Activated CD4-positive, CD25-positive, alpha-beta regulatory T cell treated with anti-CD3 and anti-CD28 coated beads, Interleukin-2, amount 50 U/mL, for 16 hours (primary cell): ENCODE data around the gene IFT22.
A peak's percentile ranks its signal among the peaks of the same experiment; 100 is the strongest.
"Not testable (repeated sequence)": the region's sequence is repeated elsewhere in the genome, so short reads cannot be mapped to it uniquely, and the experiment has no call there.

Source experiments
- DNase-seq: peaks from one replicate; pipeline ENCODE4 v3.0.0-alpha.2; 2020; ENCODE audit warnings: low read depth, low spot score

Gene IFT22

DNA sequence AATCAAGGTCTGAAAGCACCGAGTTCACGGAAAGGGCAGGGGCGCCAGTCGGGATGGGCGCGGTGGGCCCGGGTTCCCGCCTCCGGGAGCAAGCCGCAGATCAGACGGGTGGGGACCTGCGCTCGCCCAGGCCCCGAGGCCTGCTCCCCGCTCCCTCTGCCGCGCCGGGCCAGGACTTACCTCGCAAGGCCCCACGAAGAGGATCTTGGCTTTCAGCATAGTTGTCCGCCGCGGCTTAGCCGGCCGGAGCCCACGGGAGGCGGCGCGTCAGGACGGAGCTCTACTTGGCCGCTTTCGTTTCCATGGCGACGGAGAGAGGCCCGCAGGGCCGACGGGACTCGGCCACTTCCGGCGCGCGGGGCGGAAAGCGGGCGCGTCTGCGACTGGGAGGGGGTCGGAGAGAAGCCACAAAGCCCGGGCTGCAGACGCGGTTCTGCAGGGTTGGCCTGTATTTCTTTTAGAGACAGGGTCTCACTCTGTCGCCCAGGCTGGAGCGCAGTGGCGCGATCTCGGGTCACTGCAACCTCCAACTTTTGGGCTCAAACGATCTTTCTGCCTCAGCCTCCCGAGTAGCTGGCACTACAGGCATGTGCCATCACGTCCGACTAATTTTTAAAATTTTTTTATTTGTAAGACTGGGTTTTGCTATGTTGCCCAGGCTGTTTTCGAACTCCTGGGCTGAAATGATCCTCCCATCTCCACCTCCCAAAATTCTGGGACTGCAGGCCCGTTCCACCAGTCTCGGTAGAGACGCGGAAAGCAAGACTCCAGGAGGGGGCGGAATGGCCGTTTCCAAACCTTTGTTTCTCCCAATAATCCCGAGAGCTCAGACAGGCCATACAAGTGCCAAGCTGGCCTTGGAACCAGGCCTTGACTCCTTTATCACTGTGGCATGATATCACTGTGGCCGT is at the start of gene IFT22:
IFT22 (minus strand) TSS at position 322 of the 911 bp plus-strand sequence; CDS start at position 219, 103 bp downstream.
- peak; percentile 74 for DNase-seq

DNA sequence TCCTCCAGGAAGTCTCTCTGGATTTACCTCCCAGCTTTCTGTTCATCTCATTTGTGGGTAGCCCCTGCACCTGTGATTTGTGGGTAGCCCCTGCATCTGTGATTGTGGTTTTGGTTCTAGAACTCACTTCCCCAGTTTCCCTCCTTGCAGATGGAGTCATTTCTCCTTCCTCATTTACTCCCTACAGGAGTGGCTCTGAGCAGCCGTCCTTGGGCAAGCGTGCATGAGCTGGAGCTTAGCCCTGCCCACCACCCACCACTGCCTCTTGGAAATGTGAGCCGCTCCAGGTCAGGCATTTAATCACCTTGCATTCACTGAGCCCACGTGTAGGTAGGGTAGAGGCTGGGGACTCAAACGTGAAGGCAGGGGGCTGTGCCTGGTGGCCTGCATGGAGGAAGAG is 49.2 kb upstream of the IFT22 start:
- DNase-seq = no peak

DNA sequence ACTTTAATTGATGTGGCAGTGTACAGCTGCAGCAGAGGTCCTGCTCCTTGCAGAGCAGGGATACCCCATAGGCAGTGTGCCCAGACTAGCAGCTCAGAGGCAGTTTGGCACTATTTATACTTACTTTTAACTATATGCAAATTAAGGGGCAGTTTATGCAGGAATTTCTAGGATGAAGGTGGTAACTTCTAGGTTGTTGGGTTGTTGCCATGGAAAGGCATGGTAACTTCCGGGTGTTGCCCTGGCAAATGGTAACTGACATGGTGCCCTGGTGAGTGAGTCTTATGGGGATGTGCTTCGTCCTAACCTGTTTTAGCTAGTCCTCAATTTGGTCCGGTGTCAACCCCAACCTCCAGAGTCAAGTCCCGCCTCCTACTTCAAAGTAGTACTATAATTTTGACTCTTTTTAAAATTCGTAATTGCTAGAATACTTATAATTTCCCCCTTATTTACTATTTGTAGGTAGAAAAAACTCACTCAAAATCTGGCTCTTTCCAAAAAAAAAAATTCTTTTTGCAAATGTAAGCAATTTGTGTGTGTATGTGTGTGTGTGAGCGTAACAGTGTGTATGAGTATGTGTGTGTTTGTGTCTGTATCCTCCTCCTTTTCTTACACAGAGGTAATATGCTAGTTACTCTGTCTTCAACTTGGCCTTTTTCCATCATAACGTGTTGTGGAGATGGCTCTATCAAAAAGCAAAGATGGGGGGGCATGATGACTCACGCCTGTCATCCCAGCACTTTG is 47.0 kb upstream of the IFT22 start:
- no peak for DNase-seq

DNA sequence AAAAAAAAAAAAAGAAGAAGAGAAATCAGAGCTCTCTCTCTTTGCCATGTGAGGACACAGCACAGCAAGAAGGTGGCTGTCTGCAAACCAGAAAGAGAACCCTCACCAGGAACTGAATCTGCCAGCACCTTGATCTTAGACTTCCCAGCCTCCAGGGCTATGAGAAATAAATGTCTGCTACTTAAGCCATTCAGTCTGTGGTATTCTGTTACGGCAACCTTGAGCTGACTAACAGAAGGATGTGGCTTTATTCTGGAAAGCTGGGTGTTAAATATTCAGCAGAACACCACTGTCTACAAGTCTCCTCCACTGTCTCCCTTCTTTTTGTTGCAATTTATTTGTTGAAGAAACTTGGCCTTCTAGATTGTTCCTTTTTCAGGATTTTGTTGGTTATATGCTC is 46.1 kb upstream of the IFT22 start:
- DNase-seq = no peak

DNA sequence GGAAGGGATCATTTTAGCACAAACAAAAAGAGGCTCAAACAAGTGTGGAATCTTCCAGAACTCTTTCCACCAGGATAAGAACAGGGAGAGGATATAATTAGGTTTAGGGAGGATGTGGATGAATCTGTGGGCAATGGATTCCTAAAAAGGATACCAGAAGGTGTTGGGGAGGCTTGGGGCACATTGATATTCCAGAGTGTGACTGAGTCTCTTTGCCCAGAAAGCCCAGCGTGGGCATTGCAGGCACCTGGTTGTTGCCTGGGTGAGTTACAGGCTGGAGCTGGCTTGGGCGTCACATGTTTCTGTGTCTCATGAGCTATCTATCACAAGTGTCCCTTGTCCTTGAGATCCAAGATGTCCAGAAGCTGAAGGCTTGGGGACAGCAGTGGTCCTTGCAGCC is 44.3 kb upstream of the IFT22 start:
- DNase-seq = no peak

DNA sequence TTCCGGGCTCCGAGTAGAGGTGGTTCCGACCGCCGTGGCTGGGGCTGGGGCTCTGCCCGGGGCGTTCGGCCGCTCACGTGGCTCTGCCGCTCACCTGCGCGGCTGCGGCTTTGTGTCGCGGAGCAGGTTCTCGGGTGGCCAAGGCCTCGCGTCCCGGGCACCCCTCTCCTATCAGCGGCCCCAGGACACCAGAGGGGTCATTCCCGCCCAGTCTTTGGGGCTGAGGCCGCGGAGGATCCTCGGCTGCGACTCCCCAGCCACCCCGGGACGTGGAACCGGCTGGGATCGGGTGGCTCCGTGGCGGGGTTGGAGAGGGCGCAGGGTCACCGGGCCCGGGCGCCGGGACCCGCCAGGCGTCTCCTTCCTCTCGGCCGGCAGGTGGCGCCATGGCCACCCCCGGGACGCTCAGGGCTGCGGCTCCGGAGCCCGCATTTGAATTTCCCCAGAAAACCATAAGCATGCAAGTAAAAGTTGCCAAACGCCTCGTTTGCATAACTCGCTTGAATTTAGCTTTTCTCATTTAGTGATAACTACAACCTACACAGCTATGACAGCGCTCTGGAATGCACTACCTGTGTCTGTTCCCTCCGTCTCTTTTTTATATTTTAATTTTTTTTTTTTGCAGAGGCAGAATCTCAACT is 42.2 kb upstream of the IFT22 start:
- peak; percentile 36 for DNase-seq

DNA sequence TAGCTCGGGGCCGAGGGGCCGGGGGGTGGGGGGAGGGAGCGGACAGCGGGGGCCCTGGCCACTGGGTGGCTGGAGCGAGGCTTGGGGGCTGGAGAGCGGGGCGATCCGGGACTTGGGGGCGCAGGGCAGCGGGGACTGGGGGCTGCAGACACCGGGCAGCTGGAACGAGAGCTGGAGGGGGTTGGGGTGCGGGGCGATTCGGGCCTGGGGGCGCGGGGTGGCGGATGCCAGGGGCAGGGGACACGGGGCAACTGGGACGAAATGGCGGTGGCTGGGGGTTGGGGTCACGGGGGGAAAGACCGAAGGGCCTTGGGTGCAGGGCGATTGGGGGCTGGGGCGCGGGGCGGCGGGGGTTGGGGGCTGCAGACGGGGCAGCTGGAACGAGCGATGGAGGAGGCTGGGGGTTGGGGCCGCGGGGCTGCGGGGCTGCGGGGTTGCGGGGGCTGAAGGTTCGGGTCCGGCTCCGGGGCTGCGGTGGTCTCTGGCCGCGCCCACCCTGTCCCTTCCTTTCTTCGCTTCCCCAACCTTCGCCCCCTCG is 41.7 kb upstream of the IFT22 start:
- no peak for DNase-seq

DNA sequence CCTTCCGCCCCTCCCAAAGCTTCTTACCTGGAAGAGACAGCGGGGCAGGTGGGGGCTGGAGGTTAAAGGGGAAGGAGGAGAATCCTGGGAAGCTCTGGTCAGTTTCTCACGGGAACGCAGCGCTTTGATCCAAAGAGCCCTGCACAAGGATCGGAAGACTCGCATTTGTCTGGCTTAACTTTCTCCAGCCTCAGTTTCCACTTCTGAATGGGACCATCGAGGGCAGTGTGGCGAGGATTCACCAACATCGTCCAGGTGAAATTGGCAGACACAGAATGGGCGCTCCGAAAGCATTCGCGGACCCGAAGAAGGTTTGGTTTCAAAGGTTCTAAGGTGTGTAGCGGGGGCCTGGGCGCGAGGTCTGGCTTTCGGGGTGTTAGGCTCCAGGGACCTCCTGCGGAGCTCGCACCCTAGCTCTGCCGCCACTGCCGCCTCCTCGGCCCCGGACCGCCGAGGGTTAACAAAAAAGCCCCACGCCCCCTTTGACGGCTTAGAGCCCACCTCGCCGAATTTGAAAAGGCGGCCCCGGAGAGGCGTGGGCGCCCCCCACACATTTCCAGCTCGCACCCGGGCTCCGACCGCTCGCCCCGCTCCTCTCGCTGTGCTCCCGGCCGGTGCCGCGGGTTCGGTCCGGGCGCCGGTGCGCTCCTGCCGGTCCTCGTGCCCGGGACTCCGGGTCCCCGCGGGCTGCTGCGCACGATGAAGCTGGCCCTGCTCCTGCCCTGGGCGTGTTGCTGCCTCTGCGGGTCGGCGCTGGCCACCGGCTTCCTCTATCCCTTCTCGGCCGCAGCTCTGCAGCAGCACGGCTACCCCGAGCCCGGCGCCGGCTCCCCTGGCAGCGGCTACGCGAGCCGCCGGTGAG is 41.0 kb upstream of the IFT22 start, which contains the start of gene COL26A1:
COL26A1 (plus strand) TSS at position 542 of the 862 bp plus-strand sequence; CDS start at position 700, 158 bp downstream.
- no peak for DNase-seq

DNA sequence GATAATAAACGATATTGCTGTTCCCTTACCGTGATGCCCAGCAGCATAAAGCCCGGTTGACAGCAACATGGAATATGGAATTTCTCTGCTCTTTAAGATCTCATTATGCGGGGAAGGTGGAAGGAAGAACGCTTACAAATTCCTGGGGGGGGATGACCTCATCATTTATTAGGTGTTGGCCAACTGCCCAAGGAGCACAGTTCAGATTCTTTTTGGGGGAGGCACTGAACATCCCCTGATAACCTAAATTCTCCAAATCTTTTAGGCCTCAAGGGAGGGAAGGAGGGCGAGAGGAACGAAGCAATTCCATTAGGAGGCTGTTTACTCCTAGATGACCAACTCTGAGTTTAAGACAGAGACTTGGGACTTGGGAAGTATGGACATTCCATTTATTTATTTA is 35.8 kb upstream of the IFT22 start:
- DNase-seq = no peak

DNA sequence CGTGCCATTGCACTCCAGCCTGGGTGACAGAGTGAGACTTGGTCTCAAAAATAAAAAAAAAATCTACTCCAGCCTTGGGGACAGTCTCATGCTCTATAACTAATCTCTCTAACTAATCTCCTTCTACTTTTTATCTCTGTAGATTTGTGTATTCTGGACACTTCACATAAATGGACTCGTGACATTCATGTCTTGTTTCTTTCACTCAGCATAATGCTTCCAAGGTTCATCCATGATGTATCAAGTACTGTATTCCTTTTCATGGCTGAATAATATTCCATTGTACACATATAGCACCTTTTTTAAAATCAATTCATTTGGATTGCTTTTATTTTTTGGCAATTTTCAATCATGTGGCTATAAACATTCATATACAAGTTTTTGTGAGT is 31.3 kb upstream of the IFT22 start:
- no peak for DNase-seq

DNA sequence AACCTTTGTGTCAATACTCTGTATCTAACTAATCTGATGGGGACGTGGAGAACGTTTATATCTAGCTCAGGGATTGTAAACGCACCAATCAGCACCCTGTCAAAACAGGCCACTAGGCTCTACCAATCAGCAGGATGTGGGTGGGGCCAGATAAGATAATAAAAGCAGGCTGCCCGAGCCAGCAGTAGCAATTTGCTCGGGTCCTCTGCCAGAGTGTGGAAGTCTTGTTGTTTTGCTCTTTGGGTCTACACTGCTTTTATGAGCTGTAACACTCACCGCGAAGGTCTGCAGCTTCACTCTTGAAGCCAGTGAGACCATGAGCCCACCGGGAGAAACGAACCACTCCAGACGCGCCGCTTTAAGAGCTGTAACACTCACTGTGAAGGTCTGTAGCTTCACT is 27.7 kb upstream of the IFT22 start:
- DNase-seq = not testable (repeated sequence)

DNA sequence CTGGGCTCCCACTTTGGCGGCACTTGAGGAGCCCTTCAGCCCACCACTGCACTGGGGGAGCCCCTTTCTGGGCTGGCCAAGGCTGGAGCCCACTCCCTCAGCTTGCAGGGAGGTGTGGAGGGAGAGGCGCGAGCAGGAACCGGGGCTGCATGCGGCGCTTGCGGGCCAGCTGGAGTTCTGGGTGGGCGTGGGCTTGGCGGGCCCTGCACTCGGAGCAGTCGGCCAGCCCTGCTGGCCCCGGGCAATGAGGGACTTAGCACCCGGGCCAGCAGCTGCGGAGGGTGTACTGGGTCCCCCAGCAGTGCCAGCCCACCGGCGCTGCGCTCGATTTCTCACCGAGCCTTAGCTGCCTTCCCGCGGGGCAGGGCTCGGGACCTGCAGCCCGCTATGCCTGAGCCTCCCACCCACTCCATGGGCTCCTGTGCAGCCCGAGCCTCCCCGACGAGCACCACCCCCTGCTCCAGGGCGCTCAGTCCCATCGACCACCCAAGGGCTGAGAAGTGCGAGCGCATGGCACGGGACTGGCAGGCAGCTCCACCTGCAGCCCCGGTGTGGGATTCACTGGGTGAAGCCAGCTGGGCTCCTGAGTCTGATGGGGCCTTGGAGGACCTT is 26.9 kb upstream of the IFT22 start:
- DNase-seq = not testable (repeated sequence)

DNA sequence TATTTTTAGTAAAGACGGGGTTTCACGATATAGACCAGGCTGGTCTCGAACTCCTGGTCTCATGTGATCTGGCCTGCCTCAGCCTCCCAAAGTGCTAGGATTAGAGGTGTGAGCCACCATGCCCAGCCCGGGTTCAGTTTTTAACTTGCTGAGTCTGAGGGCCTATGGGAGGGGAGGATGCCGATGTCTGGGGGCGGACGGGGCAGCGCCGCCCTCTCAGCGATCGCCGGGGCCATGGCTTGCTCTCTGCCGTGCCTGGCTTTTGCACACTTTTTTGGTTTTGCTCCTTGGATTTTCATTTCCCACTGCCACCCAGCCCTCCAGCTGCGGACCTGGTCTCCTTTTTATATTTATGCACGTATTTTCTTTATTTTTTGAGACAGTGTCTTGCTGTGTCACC is 25.9 kb upstream of the IFT22 start:
- DNase-seq = no peak

DNA sequence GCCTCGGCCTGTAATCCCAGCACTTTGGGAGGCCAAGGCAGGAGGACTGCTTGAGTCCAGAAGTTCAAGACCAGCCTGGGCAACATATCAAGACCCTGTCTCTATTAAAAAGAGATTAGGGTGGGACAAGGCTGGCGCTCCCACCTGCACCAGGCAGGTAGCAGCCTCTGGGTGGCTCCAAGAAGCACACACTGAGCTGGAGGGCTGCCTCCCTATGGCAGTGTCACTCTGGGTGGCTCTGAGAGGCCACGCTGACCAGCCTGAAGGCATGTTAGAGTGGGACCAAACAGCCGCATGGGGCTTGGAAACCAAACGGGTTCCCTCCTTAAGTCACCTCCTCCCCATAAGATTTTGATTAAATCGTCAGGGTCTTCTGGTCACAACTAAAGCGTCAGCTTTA is 21.3 kb upstream of the IFT22 start:
- DNase-seq = no peak

DNA sequence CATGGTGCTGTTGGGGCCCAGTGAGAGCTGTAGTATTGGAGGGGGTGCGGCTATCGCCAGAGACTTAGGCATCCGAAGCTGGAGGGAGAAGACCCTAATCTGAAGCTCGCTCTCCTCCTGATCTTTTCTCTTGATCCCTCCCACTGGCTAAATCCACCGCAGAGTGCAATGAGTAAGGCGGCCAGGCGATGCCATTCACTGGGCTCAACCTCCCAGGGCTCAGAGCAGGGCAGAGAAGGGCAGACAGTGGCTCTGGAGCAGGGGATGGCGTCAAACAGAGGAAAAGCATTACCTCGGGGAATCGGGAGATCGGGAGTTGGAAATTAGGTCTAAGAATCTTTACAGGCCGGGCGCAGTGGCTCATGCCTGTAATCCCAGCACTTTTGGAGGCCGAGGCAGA is 18.8 kb upstream of the IFT22 start:
- DNase-seq = no peak

DNA sequence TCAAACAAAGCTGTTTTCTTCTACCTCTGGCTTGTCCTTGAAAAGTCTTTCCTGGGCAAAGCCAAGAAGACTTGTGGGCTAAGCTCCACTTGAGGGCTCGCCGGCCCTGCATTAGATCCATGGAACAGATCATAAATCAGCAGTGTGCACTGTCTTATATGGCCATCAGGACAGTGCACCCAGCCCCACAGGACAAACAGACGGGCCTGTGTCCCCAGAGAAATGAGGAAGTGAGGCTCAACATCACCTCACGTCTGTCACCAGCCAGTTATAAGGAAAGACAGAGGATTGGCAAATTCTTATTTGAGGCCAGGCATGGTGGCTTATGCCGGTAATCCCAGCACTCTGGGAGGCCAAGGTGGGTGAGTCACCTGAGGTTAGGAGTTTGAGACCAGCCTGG is 12.3 kb upstream of the IFT22 start:
- DNase-seq = no peak

DNA sequence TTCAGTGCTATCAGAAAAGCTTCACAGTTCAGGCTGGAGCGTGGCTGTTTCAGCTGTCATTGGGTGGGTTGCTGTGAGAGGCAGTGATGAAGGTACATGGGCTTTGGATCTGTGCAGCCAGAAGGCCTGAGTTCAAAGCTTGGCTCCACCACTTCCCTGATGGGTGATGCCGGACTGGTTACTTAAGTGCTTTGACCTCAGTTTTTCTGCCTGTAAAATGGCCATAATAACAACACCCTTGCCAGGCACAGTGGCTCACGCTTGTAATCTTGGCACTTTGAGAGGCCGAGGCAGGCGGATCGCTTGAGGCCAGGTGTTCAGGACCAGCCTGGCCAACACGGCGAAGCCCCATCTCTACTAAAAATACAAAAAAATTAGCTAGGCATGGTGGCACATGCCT is 10.4 kb upstream of the IFT22 start:
- no peak for DNase-seq

DNA sequence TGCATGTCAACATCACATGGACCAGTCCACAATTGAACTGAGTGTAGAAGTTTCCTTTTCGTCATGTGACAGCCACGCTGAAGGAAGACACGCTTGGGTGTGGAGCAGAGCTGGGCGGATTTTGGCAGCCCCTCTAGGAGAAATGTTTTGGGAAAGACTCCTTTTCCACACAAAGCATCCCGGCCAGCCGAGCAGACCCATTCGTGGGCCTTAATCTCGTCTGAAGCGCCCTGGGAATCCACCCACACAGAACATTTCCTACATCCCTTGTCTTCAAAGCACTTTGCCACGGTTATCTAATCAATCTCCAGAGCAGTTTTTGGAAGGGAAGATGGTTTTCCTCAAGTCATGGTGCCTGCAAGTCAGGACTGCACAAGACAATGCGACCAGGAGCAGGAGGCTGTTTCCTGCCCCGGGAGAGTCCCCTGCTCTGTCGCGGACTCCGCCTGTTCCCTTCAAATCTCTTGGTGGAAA is 8.4 kb upstream of the IFT22 start:
- no peak for DNase-seq

DNA sequence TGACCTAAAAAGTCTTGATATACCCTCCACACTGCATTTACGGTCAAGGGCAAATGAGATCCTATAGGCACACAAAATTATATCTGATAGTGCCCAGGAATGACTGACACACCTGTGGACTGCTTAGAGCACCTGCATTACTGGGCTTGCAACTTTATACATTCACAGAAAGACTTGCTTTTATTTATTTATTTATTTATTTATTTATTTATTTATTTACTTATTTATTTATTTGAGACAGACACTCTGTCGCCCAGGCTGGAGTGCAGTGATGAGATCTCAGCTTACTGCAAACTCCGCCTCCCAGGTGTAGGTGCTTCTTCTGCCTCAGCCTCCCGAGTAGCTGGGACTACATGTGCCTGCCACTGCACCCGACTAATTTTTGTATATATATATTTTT is 6.5 kb upstream of the IFT22 start:
- DNase-seq = no peak

DNA sequence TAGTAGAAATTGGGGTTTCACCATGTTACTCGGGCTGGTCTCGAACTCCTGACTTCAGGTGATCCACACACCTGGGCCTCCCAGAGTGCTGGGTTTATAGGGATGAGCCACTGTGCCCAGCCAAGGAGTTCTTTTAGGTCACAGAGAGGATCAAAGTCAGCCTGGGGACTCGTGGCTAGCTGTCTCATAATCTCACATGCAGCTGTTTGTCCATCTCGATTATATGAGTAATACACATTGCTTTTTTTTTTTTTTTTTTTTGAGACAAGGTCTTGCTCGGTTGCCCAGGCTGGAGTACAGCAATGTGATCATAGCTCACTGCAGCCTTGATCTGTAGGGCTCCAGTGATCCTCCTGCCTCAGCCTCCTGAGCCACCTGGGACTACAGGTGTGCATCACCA is 2.2 kb downstream of the IFT22 start:
- no peak for DNase-seq

DNA sequence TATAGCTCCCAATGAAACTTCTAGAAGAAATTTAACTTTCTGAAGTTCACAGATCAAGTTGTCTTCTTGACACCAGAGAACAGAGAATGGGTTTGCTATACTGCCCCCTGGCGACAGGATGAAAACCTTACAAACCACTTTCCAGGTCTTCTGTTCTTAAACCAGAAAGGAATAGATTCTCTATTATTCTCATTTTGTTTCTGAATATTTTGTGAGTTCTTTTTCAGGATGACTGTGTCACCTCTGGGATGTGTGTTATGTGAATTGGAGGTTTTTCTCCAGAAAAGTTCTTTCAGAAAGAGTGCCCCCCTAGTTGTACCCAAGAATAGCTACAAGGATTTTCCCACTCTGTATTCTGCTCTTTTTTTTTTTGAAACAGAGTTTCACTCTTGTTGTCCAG is 6.3 kb downstream of the IFT22 start:
- DNase-seq = peak; percentile 21
